GM23338 (cell line): ENCODE measurements around the gene MFN1. TPM values are rescaled to one million over a fixed set of nuclear protein-coding genes. Genes with fewer than 3 reads are reported as not detected.
A peak's percentile ranks its signal among the peaks of the same experiment; 100 is the strongest.

Experiments used
- ATAC-seq: fragments of 200-7000 bp; cut with Tn5 transposase; 3 replicates; pipeline ENCODE4 v1.9.1; 2020
- DNase-seq: peaks from one replicate; pipeline ENCODE4 v3.0.0-alpha.2; 2015; ENCODE audit warnings: low spot score
- H2AFZ ChIP-seq: fragments of 200-600 bp; sonication (generic); 2 replicates; pipeline ENCODE4 v1.8.0; 2016; ENCODE audit warnings: antibody characterized with exemption, mild to moderate bottlenecking, moderate library complexity
- H3F3A ChIP-seq: fragments of 200-600 bp; sonication (generic); replicated peaks from 2 replicates; pipeline ENCODE4 v1.8.0; 2017; ENCODE audit warnings: antibody characterized with exemption, mixed run types, low read depth
- H3K27ac ChIP-seq: fragments of 200-600 bp; sonication (generic); 2 replicates; pipeline ENCODE4 v1.6.1; 2016; ENCODE audit warnings: low read depth
- H3K27me3 ChIP-seq: fragments of 200-600 bp; sonication (generic); 2 replicates; pipeline ENCODE4 v1.8.0; 2016; ENCODE audit warnings: mild to moderate bottlenecking, mixed run types, moderate library complexity; ENCODE audit not compliant: insufficient read depth
- H3K36me3 ChIP-seq: fragments of 200-600 bp; sonication (generic); 2 replicates; pipeline ENCODE4 v1.8.0; 2016; ENCODE audit warnings: mild to moderate bottlenecking; ENCODE audit not compliant: insufficient read depth
- H3K4me1 ChIP-seq: fragments of 200-600 bp; sonication (generic); 2 replicates; pipeline ENCODE4 v1.8.0; 2016; ENCODE audit warnings: mild to moderate bottlenecking, moderate library complexity; ENCODE audit not compliant: insufficient read depth
- H3K4me2 ChIP-seq: fragments of 200-600 bp; sonication (generic); 2 replicates; pipeline ENCODE4 v1.7.1; 2017; ENCODE audit warnings: mixed run types
- H3K4me3 ChIP-seq: fragments of 200-600 bp; sonication (generic); 2 replicates; pipeline ENCODE4 v1.6.1; 2016; ENCODE audit warnings: mixed run types
- H3K79me2 ChIP-seq: fragments of 200-600 bp; sonication (generic); replicated peaks from 2 replicates; pipeline ENCODE4 v1.8.0; 2017; ENCODE audit warnings: mild to moderate bottlenecking; ENCODE audit not compliant: insufficient read depth
- H3K9me2 ChIP-seq: fragments of 200-600 bp; sonication (generic); 2 replicates; pipeline ENCODE4 v1.8.0; 2017; ENCODE audit not compliant: insufficient read depth
- H4K20me1 ChIP-seq: fragments of 200-600 bp; sonication (generic); replicated peaks from 2 replicates; pipeline ENCODE4 v1.8.0; 2017; ENCODE audit warnings: mild to moderate bottlenecking; ENCODE audit not compliant: insufficient read depth
- H3K27ac Mint-ChIP-seq: 2 replicates; pipeline ENCODE4 v1.8.0; 2020; ENCODE audit warnings: inconsistent platforms, mild to moderate bottlenecking, moderate library complexity, mixed read lengths
- H3K27me3 Mint-ChIP-seq: 3 replicates; pipeline ENCODE4 v1.8.0; 2022; ENCODE audit warnings: low read depth, mild to moderate bottlenecking, moderate library complexity, mixed read lengths, inconsistent platforms; ENCODE audit not compliant: insufficient read depth, poor library complexity
- H3K36me3 Mint-ChIP-seq: 3 replicates; pipeline ENCODE4 v1.8.0; 2021; ENCODE audit warnings: low read depth, mild to moderate bottlenecking, inconsistent platforms, moderate library complexity, mixed read lengths
- H3K4me1 Mint-ChIP-seq: 3 replicates; pipeline ENCODE4 v1.8.0; 2020; ENCODE audit warnings: mild to moderate bottlenecking, inconsistent platforms, mixed read lengths
- H3K4me3 Mint-ChIP-seq: 3 replicates; pipeline ENCODE4 v1.8.0; 2021; ENCODE audit warnings: moderate library complexity, mild to moderate bottlenecking, inconsistent platforms, mixed read lengths
- H3K9me3 Mint-ChIP-seq: 3 replicates; pipeline ENCODE4 v1.8.0; 2020; ENCODE audit warnings: moderate library complexity, mild to moderate bottlenecking, inconsistent platforms, mixed read lengths
- CREB1 ChIP-seq: fragments of 250-450 bp; sonication (Bioruptor Pico); IDR thresholded peaks from 2 replicates; pipeline ENCODE4 v1.5.0; 2020; ENCODE audit warnings: low read depth, mild to moderate bottlenecking, moderate library complexity
- STAT1 ChIP-seq: IDR thresholded peaks from one replicate; pipeline ENCODE4 v1.6.1; 2016; ENCODE audit warnings: antibody characterized with exemption; ENCODE audit not compliant: unreplicated experiment
- polyA plus RNA-seq: library from polyadenylated mRNA; unstranded; fragments of >200 nt; fragmentation: Nextera tagmentation; extraction: Ambion mirVana; gene quantifications from 2 replicates; pipeline ENCODE4 v1.2.1, GENCODE V29; 2016
- total RNA-seq: library from RNA; depleted of rRNA; stranded (reverse); fragments of >200 nt; shearing (Covaris generic); gene quantifications from 2 replicates; pipeline ENCODE4 v1.2.3, GENCODE V29; 2014
- TF ChIP-seq, protein P1 (sequence below), 2 experiments: fragments of 200-600 bp in 1 of 2; sonication (generic) in 1 of 2; conservative IDR thresholded peaks; 2 replicates each; pipeline versions ENCODE4 v1.5.1 to v1.6.1; 2016 to 2017; ENCODE audit warnings: antibody characterized with exemption in 2 of 2, low read depth in 2 of 2, mild to moderate bottlenecking in 2 of 2, moderate library complexity in 1 of 2
- TF ChIP-seq, protein P2 (sequence below): fragments of 250-450 bp; sonication (Bioruptor Pico); IDR thresholded peaks from 2 replicates; pipeline ENCODE4 v1.5.0; 2020; ENCODE audit warnings: mild to moderate bottlenecking, moderate library complexity

MFN1 gene
- total and polyA plus RNA-seq, 2 experiments from 2014 or later: 16.1 to 36.2 TPM

- Histone ChIP-seq H3K4me3 (no peak overlapping the region), H3K27ac (no peak overlapping the region), H3F3A (no peaks in the 10 kb centered on the region), H3K79me2 (no peaks in the 10 kb centered on the region), H3K36me3 (no peaks in the 10 kb centered on the region), H3K9me2 (no peaks in the 10 kb centered on the region), H4K20me1 (no peaks in the 10 kb centered on the region), H3K27me3 (no peaks in the 10 kb centered on the region), H3K4me1 (peaks cover 5% of the 10 kb centered on the region; the same call in 1 of the 2 replicates), H2AFZ (no peak overlapping the region), H3K4me2 (no peak overlapping the region)
- Mint-ChIP-seq H3K27me3 (peaks cover 5% of the 10 kb centered on the region), H3K4me1 (peaks cover 7% of the 10 kb centered on the region), H3K4me3 (no peak overlapping the region; the same call in 2 of the 3 replicates), H3K36me3 (peaks cover 4% of the 10 kb centered on the region; the same call in 1 of the 3 replicates), H3K27ac (no peak overlapping the region), H3K9me3 (no peaks in the 10 kb centered on the region)
- DNase-seq: peak; percentile 14
- TF ChIP-seq, protein P1, sequence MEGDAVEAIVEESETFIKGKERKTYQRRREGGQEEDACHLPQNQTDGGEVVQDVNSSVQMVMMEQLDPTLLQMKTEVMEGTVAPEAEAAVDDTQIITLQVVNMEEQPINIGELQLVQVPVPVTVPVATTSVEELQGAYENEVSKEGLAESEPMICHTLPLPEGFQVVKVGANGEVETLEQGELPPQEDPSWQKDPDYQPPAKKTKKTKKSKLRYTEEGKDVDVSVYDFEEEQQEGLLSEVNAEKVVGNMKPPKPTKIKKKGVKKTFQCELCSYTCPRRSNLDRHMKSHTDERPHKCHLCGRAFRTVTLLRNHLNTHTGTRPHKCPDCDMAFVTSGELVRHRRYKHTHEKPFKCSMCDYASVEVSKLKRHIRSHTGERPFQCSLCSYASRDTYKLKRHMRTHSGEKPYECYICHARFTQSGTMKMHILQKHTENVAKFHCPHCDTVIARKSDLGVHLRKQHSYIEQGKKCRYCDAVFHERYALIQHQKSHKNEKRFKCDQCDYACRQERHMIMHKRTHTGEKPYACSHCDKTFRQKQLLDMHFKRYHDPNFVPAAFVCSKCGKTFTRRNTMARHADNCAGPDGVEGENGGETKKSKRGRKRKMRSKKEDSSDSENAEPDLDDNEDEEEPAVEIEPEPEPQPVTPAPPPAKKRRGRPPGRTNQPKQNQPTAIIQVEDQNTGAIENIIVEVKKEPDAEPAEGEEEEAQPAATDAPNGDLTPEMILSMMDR (conservative IDR thresholded peaks at IDR 0.05; ENCODE audit: low read depth in 2 of 2): peak in 1 of 2 experiments; percentile 35; a peak in 2 of 4 replicates
- TF ChIP-seq, protein P2, sequence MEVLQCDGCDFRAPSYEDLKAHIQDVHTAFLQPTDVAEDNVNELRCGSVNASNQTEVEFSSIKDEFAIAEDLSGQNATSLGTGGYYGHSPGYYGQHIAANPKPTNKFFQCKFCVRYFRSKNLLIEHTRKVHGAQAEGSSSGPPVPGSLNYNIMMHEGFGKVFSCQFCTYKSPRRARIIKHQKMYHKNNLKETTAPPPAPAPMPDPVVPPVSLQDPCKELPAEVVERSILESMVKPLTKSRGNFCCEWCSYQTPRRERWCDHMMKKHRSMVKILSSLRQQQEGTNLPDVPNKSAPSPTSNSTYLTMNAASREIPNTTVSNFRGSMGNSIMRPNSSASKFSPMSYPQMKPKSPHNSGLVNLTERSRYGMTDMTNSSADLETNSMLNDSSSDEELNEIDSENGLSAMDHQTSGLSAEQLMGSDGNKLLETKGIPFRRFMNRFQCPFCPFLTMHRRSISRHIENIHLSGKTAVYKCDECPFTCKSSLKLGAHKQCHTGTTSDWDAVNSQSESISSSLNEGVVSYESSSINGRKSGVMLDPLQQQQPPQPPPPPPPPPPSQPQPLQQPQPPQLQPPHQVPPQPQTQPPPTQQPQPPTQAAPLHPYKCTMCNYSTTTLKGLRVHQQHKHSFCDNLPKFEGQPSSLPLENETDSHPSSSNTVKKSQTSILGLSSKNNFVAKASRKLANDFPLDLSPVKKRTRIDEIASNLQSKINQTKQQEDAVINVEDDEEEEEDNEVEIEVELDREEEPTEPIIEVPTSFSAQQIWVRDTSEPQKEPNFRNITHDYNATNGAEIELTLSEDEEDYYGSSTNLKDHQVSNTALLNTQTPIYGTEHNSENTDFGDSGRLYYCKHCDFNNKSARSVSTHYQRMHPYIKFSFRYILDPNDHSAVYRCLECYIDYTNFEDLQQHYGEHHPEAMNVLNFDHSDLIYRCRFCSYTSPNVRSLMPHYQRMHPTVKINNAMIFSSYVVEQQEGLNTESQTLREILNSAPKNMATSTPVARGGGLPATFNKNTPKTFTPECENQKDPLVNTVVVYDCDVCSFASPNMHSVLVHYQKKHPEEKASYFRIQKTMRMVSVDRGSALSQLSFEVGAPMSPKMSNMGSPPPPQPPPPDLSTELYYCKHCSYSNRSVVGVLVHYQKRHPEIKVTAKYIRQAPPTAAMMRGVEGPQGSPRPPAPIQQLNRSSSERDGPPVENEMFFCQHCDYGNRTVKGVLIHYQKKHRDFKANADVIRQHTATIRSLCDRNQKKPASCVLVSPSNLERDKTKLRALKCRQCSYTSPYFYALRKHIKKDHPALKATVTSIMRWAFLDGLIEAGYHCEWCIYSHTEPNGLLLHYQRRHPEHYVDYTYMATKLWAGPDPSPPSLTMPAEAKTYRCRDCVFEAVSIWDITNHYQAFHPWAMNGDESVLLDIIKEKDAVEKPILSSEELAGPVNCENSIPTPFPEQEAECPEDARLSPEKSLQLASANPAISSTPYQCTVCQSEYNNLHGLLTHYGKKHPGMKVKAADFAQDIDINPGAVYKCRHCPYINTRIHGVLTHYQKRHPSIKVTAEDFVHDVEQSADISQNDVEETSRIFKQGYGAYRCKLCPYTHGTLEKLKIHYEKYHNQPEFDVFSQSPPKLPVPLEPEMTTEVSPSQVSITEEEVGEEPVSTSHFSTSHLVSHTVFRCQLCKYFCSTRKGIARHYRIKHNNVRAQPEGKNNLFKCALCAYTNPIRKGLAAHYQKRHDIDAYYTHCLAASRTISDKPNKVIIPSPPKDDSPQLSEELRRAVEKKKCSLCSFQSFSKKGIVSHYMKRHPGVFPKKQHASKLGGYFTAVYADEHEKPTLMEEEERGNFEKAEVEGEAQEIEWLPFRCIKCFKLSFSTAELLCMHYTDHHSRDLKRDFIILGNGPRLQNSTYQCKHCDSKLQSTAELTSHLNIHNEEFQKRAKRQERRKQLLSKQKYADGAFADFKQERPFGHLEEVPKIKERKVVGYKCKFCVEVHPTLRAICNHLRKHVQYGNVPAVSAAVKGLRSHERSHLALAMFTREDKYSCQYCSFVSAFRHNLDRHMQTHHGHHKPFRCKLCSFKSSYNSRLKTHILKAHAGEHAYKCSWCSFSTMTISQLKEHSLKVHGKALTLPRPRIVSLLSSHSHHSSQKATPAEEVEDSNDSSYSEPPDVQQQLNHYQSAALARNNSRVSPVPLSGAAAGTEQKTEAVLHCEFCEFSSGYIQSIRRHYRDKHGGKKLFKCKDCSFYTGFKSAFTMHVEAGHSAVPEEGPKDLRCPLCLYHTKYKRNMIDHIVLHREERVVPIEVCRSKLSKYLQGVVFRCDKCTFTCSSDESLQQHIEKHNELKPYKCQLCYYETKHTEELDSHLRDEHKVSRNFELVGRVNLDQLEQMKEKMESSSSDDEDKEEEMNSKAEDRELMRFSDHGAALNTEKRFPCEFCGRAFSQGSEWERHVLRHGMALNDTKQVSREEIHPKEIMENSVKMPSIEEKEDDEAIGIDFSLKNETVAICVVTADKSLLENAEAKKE (CRISPR knock-in tag): peak; percentile 18; the same call in 1 of the 2 replicates
- TF ChIP-seq CREB1 (CRISPR knock-in tag) (0 out of 2 replicates have a peak, but pooled peaks have one; percentile 15), STAT1 (no peak)
- peak; percentile 57 for ATAC-seq
Observed at GRCh38 chr3:179410331-179410730, 62.8 kb downstream of the MFN1 start.
